IPS-NIHi7 (cell line): ENCODE results near the gene SIDT1.
"Not testable (repeated sequence)": the region's sequence is repeated elsewhere in the genome, so short reads cannot be mapped to it uniquely, and the experiment has no call there.

Source experiments
- DNase-seq: peaks from one replicate; pipeline ENCODE4 v3.0.0; 2012; ENCODE audit warnings: mixed read lengths; ENCODE audit errors: extremely low spot score

SIDT1 gene

DNA sequence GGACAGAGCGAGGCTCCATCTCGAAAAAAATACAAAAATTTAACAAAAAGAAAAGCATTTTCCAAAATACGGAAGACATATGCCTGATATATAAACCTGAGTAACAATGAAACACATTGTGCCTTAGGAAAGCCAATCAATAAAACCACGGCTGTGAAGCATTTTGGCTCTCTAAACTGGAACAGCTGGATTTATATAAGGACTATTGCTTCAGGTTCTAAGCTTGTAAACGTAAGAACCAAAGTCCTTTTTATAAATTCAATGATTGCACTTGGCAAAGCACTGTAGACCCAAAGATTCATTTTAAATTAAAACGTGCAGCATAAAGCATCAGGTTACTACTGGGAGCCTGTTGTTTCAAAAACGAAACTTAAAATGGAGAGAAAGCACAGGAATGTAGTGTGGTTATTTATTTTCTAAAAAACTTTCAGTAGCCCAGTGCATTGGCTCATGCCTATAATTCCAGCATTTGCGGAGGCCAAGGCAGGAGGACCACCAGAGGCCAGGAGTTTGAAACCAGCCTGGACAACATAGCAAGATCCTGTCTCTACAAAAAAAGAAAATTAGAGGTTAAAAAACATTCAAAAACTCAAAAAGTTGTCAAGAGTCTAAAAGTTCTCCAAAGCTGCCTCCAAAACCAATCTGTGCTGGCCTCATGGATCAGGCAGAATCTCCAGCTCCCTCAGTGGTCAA, 102.6 kb downstream of the SIDT1 start:
- DNase-seq = no peak

DNA sequence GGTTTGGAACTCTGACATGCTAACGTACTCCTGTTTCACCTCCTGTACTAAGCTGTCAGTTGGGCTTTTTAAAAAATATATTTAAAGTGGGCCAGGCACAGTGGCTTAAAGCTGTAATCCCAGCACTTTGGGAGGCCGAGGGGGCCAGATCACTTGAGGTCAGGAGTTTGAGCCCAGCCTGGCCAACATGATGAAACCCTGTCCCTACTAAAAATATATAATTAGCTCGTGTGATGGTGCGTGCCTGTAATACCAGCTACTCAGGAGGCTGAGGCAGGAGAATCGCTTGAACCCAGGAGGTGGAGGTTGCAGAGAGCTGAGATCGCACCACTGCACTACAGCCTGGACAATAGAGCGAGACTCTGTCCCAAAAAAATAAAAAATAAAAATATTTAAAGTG, 103.7 kb downstream of the SIDT1 start:
- not testable (repeated sequence) for DNase-seq

DNA sequence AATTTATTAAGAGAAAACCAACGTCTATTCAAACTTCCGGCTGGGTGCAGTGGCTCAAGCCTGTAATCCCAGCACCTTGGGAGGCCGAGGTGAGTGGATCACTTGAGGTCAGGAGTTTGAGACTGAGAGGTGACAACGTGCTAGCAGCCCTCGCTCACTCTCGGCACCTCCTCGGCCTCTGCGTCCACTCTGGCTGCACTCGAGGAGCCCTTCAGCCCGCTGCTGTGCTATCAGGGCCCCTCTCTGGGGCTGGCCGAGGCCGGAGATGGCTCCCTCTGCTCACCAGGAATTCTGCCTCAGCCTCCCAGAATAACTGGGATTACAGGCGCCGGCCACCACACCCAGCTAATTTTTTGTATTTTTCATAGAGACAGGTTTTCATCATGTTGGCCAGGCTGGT, 105.4 kb downstream of the SIDT1 start:
- no peak for DNase-seq

DNA sequence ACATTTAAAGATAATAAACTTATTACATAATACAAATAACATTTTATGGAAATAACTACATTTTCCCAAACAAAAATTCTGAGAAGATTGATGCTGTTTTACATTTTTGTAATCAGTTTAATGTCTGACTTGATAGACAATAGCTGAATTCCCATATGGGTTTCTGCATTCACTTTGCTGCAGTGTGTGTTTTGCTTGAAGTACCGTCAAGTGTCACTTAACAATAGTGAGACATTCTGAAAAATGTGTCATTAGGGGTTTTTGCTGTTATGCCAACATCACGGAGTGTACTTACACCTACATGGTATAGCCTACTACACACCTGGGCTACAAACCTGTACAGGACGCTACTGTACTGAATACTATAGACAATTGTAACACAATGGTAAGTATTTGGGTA, 106.6 kb downstream of the SIDT1 start:
- no peak for DNase-seq

DNA sequence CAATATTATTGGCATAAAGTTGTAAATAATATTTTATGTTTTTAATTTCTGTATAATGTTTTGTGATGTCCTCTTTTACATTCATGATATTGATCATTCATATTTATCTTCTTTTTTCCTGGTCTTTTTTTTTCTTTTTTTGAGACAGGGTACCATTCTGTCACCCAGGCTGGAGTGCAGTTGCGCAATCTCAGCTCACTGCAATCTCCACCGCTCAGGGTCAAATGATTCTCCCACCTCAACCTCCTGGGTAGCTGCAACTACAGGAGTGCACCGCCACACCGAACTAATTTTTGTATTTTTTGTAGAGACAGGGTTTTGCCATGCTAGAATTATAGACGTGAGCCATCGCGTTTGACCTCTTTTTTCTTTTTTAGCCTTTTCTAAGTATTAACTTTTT, 111.2 kb downstream of the SIDT1 start:
- DNase-seq = no peak

DNA sequence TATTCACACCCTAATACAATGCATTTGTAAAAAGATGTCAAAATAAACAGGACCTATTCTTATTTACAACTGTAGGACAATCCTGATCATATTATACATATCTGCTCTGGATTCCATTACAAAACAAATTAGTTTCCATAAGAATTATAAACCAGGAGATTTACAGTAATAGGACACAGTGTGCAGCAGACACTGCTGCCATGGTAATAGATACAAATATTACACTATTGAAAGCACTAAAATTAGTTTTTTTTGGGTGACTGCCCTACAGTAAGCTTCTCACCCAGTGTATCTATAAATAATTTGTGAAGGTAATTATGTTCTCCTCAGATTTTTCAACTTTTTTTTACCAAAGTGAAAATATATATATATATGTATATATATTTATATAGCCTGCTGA, 116.2 kb downstream of the SIDT1 start:
- no peak for DNase-seq

DNA sequence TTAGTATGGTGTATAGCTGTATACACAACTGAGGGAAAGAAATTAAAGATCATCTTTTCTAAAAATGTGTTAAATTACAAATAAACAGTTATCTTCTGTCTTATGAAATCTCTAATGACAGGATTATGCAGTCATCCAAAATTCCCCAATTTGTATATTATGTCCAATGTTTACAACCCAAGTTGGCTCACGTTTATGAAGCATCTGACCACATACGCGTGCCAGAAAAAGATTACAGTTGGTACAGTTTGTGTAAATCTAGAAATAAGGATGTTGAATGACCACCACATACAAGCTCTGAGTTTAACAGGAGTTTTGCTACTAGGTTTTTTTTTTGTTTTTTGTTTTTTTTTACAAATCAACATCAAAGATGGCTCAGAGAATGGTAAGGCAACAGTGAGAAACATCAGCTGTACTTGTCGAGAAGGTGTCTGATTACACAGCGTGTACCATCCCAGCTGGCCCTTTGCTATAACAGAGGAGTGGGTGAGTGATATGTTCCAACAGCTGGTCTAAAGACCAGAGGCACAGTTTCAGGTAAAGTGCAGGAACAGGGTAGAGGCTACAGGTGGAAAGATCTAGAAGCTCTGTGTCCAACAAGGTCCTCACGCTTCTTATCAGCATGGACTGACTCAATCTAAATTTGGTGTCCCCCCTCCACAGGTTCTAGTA, 117.0 kb downstream of the SIDT1 start:
- DNase-seq = no peak

DNA sequence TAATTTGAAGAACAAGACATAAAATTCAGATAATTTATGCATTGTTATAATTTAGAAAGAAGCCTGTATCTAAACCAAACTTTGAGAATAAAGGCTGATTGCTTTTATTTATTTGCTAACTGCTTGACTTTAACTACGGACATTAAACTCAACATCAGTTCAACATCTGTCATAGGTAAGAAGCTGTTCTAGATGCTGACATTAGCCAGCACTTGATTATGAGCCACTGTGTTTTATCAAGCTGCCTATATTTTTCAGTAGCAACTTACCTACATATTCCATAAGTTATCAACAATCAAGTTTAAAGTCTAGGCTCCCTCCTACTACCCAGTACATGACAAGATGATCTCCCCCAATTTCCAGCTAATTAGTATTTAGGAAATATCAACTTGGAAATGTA, 122.0 kb downstream of the SIDT1 start:
- DNase-seq = no peak

DNA sequence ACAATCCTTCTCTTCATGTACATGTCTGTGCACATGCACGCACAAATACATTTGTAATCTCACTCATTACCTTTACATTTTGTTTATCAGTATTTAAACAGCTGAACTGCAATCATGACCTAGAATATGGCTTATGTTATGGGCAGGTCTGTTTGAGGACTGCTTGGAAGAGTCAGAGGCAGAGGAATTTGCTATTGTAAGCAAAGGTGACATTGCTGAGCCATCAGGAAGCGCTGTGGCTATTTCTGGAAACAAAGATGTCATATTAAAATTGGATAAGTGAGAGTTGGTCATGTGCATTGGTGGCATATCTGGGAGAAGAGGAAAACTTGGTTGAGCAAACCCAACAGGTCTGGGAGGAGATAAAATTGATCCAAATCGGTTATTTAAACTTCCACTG, 122.5 kb downstream of the SIDT1 start:
- no peak for DNase-seq

DNA sequence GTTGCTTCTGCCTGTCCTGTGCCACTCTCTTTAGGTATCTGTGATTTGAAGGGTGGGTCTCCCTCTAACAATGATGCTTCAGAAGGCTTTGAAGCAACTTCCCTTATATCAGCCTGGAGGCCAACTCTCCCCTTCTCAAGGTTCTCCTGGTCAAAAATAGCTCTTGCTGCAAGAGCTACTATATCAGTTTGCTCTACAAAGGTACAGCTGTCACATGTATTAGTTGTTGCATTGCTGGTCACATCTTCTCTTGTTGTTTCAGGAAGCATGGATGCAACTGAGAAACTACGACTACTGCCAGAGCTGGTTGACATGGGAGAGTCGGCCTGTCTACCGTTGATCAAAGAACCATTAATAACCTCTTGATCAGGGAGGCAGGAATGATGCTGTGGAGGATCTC, 125.8 kb downstream of the SIDT1 start:
- no peak for DNase-seq

DNA sequence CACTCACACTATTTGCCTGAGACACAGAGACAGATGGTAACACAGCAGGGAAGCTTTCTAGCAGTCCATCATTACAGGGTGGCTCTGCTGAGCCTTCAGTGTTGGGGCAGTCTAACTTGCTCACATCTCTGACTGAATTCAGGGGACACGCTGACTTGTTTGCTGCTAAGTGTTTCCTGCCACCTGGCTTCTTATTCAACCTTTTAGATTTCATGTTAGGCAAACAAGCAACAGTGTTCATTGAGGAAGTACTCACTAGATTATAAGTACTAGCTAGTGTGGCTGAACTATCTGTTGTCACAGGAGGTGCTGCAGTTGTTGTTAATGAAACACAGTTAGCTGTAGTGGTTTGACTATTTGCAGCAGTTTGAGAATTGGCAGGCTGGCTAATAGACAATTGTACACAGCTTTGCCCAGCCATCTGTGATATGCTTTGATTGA, 126.8 kb downstream of the SIDT1 start:
- DNase-seq = no peak

DNA sequence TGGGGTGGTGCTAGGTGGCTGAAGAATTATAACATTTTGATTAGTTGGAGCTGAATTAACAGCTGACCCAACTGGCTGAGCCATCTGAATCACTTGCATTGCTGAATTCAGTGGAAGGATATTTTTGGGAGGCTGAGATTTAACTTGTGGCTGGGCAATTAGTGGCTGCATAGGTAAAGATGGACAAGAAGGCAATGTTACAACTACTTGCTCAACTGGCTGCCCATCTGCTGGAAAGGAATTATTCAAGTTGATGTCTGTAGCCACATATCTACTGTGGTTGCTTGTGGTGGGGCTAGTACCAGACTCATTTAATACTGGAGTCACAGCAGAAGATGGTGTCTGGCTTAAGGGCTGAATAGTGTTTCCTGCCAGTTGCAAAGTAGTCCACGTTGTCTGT, 127.6 kb downstream of the SIDT1 start:
- no peak for DNase-seq

DNA sequence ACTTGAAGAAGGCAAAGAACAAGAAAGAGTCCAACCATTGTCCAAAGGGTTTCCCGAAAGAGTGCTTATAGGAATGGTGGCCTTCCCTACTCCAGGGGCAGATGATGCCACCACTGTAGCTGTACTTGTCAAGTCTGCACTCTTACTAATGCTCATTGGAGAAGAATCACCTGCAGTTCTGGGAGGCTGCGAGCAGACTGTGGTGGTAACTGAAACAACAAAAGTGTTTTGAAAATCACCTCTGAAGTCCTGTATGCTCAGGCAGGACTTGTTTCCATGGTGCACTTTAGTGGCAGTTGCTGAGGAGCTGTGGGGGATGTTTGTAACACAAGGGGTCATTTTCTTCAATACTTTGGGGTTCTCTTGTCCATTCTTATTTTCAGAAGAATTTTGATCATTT, 128.1 kb downstream of the SIDT1 start:
- DNase-seq = no peak

DNA sequence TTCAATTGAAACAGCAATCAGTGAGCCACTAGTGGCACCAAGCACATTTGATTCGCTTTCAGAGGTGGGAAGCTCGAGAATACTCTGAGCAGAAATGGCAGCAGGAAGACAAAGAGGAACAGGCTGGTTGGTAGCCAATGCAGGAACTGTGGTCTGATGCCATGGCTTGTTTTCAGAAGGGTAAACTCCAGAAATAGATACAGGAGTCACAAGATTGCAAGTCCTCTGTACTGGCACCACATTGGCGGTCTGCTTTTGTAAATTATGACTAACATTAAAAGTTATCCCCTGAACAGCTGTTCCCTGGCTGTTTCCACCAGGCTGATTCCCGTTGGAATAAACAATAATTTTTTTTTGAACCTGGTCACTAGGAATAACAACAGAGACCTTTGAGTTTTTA, 128.5 kb downstream of the SIDT1 start:
- no peak for DNase-seq

DNA sequence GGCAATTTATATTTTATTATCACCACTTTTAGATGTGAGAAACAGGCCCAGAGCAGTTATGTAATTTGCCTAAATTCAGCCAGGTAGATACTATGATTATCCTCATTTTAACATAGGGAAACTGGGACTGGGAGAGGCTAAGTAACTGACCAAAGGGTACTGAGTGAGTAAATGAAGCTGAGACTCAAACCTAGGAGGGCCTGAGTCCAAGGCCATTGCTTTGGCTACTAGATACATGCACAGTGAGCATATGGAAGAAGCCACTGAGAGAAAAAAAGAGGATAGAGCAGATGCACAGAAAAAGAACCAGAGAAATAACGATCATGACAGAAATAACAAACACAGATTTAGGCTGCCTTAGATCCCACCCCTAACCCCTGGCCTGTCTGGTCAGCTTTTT, 130.5 kb downstream of the SIDT1 start:
- DNase-seq = no peak

DNA sequence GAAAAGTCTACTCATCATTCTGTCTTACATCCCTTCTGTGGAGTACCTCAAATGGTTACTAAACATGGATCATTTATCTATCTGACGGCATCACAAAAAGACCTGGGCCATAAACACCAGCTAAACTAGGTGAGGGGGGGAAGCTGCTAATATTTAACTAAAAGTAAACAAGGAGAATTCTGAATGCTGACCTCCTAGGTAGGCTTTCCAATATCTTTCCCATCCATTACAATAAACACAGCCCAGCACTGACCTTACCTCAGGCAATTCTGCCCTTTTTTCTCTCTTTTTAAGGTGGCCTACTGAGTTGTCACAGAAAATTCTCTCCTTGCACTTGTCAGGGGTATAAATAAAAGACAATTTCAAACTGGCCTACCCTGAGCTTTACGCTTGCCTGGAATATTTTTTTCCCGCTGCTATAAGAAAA, 131.0 kb downstream of the SIDT1 start:
- DNase-seq = no peak

DNA sequence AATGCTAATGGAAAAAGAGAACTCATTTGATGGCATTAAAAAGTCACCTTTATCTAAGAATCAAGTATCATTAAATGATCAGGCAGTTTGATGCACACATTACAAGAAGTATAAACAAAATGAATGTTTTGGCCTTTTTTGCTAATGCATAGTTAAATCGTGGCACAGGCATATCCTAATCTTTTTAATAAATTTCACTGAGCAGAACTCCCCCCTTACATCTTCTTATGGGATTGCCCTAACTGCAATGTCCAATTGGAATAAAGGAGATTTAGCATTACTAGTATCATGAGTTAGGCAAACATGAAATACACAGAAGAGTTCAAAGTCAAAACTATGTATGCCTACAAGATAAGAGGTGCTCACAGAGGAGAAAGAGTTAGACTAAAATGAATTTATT, 131.4 kb downstream of the SIDT1 start:
- no peak for DNase-seq

DNA sequence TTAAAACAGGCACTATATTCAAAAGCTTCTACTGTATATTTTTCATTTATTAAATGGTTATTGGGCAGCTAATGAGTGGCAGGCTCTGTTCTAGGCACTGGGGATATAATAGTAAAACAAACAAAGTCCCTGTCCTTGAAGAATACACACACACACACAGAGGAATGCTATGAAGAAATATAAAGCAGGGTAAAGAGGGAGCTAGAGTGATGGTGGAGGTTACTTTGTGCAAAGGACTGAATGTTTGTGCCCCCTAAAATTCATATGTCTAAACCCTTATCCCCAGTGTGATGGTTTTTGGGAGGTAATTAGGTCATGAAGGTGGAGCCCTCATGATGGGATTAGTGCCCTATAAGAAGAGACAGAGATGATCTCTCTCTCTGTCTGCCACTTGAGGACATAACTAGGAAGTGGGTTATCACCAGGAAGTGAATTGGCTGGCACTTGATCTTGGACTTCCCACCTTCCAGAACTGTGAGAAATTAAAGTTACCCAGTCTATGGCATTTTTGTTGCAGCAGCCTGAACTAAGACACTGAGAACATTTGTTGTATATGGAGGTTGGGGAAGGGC, 132.3 kb downstream of the SIDT1 start:
- DNase-seq = no peak

DNA sequence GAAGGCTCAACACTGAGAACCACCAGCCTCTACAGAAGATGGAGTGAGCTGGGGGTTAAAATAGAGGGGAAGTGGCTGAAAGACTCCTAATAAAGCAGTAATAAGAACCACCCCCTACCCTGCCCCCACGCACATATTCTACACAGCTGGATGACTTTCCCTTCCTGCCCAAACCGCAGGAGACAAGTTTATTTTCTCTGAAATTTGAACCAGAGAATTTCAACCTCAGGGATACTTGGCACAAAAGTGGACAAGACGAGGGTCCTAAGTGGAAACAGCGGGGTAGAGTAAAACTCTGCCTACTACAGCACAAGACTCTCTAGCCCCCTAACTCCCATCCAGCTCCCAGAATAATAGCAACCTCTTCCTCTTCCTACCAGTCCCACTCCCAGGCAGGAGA, 135.7 kb downstream of the SIDT1 start:
- no peak for DNase-seq

DNA sequence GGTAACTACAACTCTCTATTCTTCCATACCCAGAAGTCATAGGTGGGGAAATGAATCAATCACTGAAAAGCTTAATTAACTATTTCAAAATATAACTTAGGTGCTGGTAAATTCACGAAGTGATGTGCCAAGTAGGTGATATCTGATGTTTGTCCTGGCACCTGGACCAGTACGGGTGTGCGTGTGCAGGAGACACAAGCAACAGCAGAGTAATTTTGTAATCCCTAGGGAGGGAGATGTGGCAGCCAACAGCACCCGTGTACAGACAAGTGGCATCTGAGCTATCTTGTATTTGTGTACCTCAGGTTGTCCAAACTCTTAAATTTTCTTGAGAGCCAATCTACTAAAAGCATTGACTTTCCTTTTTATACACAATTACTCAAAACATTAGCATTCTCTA, 141.2 kb downstream of the SIDT1 start:
- DNase-seq = no peak

DNA sequence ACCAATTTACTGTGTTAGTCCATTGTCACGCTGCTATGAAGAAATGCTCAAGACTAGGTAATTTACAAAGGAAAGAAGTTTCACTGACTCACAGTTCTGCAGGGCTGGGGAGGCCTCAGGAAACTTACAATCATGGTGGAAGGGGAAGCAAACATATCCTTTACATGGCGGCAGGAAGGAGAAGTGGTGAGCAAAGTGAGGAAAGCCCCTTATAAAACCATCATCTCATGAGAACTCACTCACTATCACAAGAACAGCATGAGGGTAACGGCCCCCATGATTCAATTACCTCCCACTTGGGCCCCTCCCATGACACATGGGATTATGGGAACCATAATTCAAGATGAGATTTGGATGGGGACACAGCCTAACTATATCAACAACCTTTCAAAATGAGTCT, 143.9 kb downstream of the SIDT1 start:
- DNase-seq = no peak

DNA sequence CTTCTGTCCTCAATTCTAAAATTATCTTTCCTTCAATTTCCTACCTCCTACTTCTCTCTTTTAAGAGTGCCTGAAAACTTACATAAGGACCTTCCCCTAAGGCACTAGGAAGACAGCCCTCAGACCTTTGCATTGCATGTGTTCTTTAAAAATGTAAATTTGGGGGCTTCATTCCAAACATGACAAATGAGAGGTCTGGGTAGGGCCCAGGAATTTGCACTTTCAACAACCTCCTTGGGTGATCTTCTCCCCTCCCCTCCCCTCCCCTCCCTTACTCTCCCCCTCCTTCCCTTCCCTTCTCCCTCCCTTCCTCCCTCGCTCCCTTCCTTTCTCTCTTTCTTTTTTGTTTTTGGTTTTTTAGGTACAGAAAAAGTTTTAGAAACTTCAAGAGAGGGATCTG, 145.4 kb downstream of the SIDT1 start:
- DNase-seq = peak; percentile 18

DNA sequence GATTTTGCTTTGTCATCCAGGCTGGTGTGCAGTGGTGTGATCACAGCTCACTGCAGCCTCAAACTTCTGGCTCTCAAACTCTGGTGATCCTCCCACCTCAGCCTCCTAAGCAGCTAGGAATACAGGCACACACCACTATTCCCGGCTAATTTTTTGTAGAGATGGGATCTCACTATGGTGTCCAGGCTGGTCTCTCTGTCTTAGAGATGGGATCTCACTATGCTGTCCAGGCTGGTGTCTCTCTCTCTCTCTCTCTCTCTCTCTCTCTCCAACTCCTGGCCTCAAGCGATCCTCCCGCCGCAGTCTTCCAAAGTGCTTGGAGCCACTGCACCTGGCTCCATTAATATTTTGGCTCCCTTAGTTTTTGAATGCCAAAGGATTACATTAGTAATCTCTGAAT, 146.4 kb downstream of the SIDT1 start:
- DNase-seq = no peak
